ENCODE results near the gene SLX4IP.

DNA sequence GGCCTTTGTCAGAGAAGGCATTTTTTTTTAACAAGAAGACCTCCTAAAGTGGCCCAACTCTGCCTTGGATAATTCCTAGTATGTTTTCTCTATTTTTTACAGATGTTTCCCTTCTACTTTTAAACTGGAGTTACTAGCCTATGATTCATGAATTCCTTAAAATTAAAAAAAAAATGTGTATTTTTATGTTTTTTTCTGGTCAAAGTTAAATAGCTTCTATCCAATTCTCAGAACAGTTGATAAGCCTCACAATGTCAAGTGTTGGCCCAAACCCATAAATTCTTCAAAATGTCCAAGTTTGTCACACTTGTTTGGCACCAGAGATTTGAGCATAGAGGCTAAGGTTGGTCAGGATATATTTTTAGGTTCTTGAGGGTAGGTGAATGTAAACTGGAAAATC is 174.7 kb downstream of the SLX4IP start:
- TF ChIP-seq, protein P1, sequence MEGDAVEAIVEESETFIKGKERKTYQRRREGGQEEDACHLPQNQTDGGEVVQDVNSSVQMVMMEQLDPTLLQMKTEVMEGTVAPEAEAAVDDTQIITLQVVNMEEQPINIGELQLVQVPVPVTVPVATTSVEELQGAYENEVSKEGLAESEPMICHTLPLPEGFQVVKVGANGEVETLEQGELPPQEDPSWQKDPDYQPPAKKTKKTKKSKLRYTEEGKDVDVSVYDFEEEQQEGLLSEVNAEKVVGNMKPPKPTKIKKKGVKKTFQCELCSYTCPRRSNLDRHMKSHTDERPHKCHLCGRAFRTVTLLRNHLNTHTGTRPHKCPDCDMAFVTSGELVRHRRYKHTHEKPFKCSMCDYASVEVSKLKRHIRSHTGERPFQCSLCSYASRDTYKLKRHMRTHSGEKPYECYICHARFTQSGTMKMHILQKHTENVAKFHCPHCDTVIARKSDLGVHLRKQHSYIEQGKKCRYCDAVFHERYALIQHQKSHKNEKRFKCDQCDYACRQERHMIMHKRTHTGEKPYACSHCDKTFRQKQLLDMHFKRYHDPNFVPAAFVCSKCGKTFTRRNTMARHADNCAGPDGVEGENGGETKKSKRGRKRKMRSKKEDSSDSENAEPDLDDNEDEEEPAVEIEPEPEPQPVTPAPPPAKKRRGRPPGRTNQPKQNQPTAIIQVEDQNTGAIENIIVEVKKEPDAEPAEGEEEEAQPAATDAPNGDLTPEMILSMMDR (IDR thresholded peaks at IDR 0.05; ENCODE audit: insufficient read depth, low read length), result no peak
- TF ChIP-seq, protein P2, sequence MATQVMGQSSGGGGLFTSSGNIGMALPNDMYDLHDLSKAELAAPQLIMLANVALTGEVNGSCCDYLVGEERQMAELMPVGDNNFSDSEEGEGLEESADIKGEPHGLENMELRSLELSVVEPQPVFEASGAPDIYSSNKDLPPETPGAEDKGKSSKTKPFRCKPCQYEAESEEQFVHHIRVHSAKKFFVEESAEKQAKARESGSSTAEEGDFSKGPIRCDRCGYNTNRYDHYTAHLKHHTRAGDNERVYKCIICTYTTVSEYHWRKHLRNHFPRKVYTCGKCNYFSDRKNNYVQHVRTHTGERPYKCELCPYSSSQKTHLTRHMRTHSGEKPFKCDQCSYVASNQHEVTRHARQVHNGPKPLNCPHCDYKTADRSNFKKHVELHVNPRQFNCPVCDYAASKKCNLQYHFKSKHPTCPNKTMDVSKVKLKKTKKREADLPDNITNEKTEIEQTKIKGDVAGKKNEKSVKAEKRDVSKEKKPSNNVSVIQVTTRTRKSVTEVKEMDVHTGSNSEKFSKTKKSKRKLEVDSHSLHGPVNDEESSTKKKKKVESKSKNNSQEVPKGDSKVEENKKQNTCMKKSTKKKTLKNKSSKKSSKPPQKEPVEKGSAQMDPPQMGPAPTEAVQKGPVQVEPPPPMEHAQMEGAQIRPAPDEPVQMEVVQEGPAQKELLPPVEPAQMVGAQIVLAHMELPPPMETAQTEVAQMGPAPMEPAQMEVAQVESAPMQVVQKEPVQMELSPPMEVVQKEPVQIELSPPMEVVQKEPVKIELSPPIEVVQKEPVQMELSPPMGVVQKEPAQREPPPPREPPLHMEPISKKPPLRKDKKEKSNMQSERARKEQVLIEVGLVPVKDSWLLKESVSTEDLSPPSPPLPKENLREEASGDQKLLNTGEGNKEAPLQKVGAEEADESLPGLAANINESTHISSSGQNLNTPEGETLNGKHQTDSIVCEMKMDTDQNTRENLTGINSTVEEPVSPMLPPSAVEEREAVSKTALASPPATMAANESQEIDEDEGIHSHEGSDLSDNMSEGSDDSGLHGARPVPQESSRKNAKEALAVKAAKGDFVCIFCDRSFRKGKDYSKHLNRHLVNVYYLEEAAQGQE (IDR thresholded peaks at IDR 0.05; ENCODE audit: insufficient replicate concordance, low read depth), result no peak
- no peak for TF ChIP-seq GABPA (IDR thresholded peaks at IDR 0.05; ENCODE audit: low read depth)
- TF ChIP-seq POLR2AphosphoS5 (IDR thresholded peaks at IDR 0.05; ENCODE audit: low read depth), result no peak
